Measurements from ENCODE around the gene SEZ6. TPM values are rescaled to one million over a fixed set of nuclear protein-coding genes. Genes with fewer than 3 reads are reported as not detected.

The SEZ6 gene
- total RNA-seq (10 to 100 TPM in 1 of 5 donors, 1 to 10 TPM in 1, under 1 TPM in 2, not detected in 1; under 0.01 to 21.4 (median 1.4) TPM), polyA plus RNA-seq (under 1 TPM in 2 of 3 donors, not detected in 1; 0.05 to 0.19 TPM)
- long read RNA-seq, donor 1: 0 reads
- long read RNA-seq, donor 2: 0 reads
- long read RNA-seq, donor 3: 0 reads
- long read RNA-seq, donor 4: 0 reads
- long read RNA-seq, donor 5: 0 reads
- long read RNA-seq, donor 6: 0 reads
- long read RNA-seq, donor 7: 0 reads
- long read RNA-seq, donor 8: 0 reads
- long read RNA-seq, donor 9: 0 reads
- long read RNA-seq, donor 10: 0 reads

- 3 to 13% (median 8%) methylated on average over 16 to 43 of the region's 43 CpGs for WGBS, 5 donors
- Histone ChIP-seq H3K27me3 (peaks cover 19 to 80% (median 54%) of the 10 kb centered on the region in 3 donors), H3K27ac (no peak within 1 kb of the TSS)
These were observed at the start of gene SEZ6 for GRCh38 chr17:29005936-29006511. TSS of gene SEZ6 (minus strand) at chr17:29006033. CDS start at chr17:29005869, 164 bp downstream.

DNA sequence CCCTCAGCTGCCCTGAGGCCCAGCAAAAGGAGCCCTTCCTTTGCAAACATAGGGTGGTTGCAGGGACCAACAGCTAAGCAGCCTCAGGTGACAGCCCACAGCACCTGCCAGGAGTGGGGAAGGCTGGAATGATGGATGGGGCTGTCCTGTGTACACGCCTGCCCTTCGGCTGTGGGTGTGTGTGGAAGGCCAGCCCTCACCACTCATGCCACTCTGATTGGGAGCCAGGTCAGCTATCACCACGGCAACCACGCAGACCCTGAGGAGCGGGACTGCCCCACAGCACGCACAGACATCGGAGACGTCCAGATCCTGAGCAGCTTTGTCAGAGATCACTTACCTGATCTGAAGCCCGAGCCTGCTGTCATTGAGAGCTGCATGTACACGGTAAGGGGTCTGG lies 49.0 kb upstream of the SEZ6 start:
- Histone ChIP-seq H3K9me3 (no peaks in the 10 kb centered on the region), H3K36me3 (peaks cover 0 to 11% (median 0%) of the 10 kb centered on the region in 4 donors), H3K27me3 (peaks cover 0 to 6% (median 0%) of the 10 kb centered on the region in 3 donors), H3K27ac (no peak overlapping the region), H3K4me3 (no peak overlapping the region), H3K4me1 (peaks cover 0 to 9% (median 0%) of the 10 kb centered on the region in 4 donors)
- intact Hi-C loops (cut with DNase I; ENCODE audit: low total_unique reads): no loop called here
- TF ChIP-seq POLR2A (IDR thresholded peaks at IDR 0.05): no peak
- TF ChIP-seq, protein P1, sequence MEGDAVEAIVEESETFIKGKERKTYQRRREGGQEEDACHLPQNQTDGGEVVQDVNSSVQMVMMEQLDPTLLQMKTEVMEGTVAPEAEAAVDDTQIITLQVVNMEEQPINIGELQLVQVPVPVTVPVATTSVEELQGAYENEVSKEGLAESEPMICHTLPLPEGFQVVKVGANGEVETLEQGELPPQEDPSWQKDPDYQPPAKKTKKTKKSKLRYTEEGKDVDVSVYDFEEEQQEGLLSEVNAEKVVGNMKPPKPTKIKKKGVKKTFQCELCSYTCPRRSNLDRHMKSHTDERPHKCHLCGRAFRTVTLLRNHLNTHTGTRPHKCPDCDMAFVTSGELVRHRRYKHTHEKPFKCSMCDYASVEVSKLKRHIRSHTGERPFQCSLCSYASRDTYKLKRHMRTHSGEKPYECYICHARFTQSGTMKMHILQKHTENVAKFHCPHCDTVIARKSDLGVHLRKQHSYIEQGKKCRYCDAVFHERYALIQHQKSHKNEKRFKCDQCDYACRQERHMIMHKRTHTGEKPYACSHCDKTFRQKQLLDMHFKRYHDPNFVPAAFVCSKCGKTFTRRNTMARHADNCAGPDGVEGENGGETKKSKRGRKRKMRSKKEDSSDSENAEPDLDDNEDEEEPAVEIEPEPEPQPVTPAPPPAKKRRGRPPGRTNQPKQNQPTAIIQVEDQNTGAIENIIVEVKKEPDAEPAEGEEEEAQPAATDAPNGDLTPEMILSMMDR (IDR thresholded peaks at IDR 0.05): no peak
- WGBS, 5 donors: 38 to 75% (median 60%) methylated on average over 2 to 10 of the region's 10 CpGs
- DNase-seq: peak in 1 of 2 donors; percentile 60

More at GRCh38 chr17:29005936-29006511, at the start of gene SEZ6:
- peaks cover 11 to 16% (median 13%) of the 10 kb centered on the region in 4 donors for H3K4me1 ChIP-seq
- intact Hi-C loops (cut with DNase I; ENCODE audit: low total_unique reads): no loop called here
- H3K9me3 ChIP-seq: no peaks in the 10 kb centered on the region
- peak within 1 kb of the TSS; percentile 27 to 40 (median 32) for H3K4me3 ChIP-seq
- no peaks in the 10 kb centered on the region for H3K36me3 ChIP-seq
- TF ChIP-seq, protein P1 (IDR thresholded peaks at IDR 0.05): peak in 2 of 7 experiments; percentile 22 to 25
- no peak for TF ChIP-seq POLR2A (IDR thresholded peaks at IDR 0.05)
- peak; percentile 74 to 94 for DNase-seq

DNA sequence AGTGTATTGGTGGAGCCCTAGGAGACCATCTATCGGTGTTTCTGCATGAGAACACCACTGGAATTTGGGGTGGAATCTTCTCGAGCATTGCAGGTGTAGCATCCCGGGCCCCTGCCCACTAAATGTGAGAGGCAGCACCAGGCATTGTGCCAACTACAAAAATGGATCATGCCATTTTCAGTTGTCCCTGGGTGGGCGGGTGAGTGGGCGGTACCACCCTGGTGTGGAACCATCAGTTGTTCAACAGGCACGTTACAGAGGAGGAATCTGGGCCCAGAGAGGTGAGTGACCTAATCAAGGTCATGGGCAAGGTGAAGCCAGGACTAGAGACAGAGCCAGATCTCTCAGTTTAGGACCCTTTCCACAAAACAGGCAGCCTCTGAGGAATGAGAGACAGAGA lies 45.9 kb upstream of the SEZ6 start:
- no peaks in the 10 kb centered on the region for H3K9me3 ChIP-seq
- 77 to 87% (median 85%) methylated on average over 6 of the region's 6 CpGs for WGBS, 5 donors
- no peak for DNase-seq
- H3K4me3 ChIP-seq: no peak overlapping the region
- intact Hi-C loops (cut with DNase I; ENCODE audit: low total_unique reads): no loop called here
- H3K36me3 ChIP-seq: peaks cover 0 to 11% (median 0%) of the 10 kb centered on the region in 4 donors
- H3K4me1 ChIP-seq: no peaks in the 10 kb centered on the region
- no peak overlapping the region for H3K27ac ChIP-seq
- peaks cover 0 to 6% (median 0%) of the 10 kb centered on the region in 3 donors for H3K27me3 ChIP-seq
- TF ChIP-seq POLR2A (IDR thresholded peaks at IDR 0.05): no peak
- no peak for TF ChIP-seq POLR2AphosphoS5 (IDR thresholded peaks at IDR 0.05)
- TF ChIP-seq, protein P1 (IDR thresholded peaks at IDR 0.05): no peak
- TF ChIP-seq EP300 (IDR thresholded peaks at IDR 0.05): no peak

DNA sequence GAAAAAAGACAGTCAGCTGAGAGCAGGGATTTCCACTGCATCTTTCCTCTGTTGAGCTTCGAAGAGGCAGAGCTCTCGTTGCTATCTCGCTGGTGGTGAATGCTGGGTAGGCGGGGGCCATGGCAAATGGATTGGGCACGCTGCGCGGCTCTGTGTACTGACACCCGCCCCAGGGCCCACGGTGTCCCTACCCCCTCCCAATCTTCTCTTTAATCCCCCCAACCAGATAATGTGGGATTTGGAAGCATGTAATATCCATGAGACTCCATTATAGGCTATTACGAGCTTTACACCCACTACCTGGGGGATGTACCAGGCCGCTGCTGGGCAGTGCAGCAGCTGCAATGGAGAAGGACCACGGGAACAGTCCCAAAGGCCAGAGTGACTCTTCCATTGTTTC lies 45.4 kb upstream of the SEZ6 start:
- Histone ChIP-seq H3K4me3 (no peak overlapping the region), H3K36me3 (peaks cover 0 to 11% (median 0%) of the 10 kb centered on the region in 4 donors), H3K9me3 (no peaks in the 10 kb centered on the region), H3K27ac (no peak overlapping the region), H3K27me3 (peaks cover 0 to 6% (median 0%) of the 10 kb centered on the region in 3 donors), H3K4me1 (no peaks in the 10 kb centered on the region)
- DNase-seq: no peak
- WGBS, 5 donors: 82 to 89% (median 82%) methylated on average over 12 of the region's 12 CpGs
- TF ChIP-seq POLR2AphosphoS5 (IDR thresholded peaks at IDR 0.05): no peak
- no peak for TF ChIP-seq EP300 (IDR thresholded peaks at IDR 0.05)
- TF ChIP-seq, protein P1 (IDR thresholded peaks at IDR 0.05): no peak
- no peak for TF ChIP-seq POLR2A (IDR thresholded peaks at IDR 0.05)
- intact Hi-C loops (cut with DNase I; ENCODE audit: low total_unique reads): no loop called here

Data from stomach (tissue), 19 donors.